Measurements from ENCODE around the gene CD68. TPM values are rescaled to one million over a fixed set of nuclear protein-coding genes. Genes with fewer than 3 reads are reported as not detected.
A peak's percentile ranks its signal among the peaks of the same experiment; 100 is the strongest.
"Not testable (repeated sequence)": the region's sequence is repeated elsewhere in the genome, so short reads cannot be mapped to it uniquely, and the experiment has no call there.

The CD68 gene
- total and polyA plus RNA-seq, 2 experiments from 2014 or later: 64.0 to 80.4 TPM

GRCh38 chr17:7620835-7621234 lies 41.4 kb downstream of the CD68 start:
- no peaks in the 10 kb centered on the region for H4K20me1 ChIP-seq (ENCODE audit: insufficient read depth, poor library complexity, severe bottlenecking)
- no peak for DNase-seq (ENCODE audit: low spot score)
- H2AFZ ChIP-seq: no peak overlapping the region
- no peak for TF ChIP-seq EZH2phosphoT487 (IDR thresholded peaks at IDR 0.05; ENCODE audit: low read depth, severe bottlenecking, unreplicated experiment)
- H3K4me3 ChIP-seq: no peak overlapping the region
- H3K27me3 ChIP-seq: no peaks in the 10 kb centered on the region
- no peak overlapping the region for H3K4me2 ChIP-seq
- H3K9me3 ChIP-seq (ENCODE audit: low read depth): no peaks in the 10 kb centered on the region
- H3K36me3 ChIP-seq (replicated peaks; ENCODE audit: insufficient read depth, low read depth): no peaks in the 10 kb centered on the region
- 91% methylated on average over 8 of the region's 8 CpGs for WGBS (ENCODE audit: low lambda C conversion rate, missing lambda C conversion rate)
- H3K79me2 ChIP-seq: peaks cover 9% of the 10 kb centered on the region
- H3K27ac ChIP-seq: no peak overlapping the region
- no peaks in the 10 kb centered on the region for H3K9me2 ChIP-seq (replicated peaks; ENCODE audit: insufficient read depth)
- H3K4me1 ChIP-seq (ENCODE audit: insufficient read depth): peaks cover 2% of the 10 kb centered on the region

DNA sequence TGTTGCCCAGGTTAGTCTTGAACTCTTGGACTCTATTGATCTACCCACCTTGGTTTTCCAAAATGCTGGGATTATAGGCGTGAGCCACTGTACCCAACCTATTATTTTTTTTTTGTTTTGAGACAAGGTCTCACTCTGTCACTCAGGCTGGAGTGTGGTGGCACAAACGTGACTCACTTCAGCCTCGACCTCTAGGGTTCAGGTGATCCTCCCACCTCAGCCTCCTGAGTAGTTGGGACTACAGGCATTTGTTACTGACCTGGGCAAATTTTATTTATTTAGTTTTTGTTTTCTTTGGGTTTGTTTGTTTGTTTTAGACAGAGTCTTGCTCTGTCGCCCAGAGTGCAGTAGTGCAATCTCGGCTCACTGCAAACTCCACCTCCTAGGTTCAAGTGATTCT lies 44.2 kb downstream of the CD68 start:
- no peak for TF ChIP-seq CTCF (IDR thresholded peaks at IDR 0.05; ENCODE audit: poor library complexity)
- TF ChIP-seq EZH2 (IDR thresholded peaks at IDR 0.05; ENCODE audit: borderline replicate concordance): no peak
- no peak for TF ChIP-seq EZH2phosphoT487 (IDR thresholded peaks at IDR 0.05; ENCODE audit: low read depth, severe bottlenecking, unreplicated experiment)
- Histone ChIP-seq H3K9me3 (ENCODE audit: low read depth) (no peaks in the 10 kb centered on the region), H3K36me3 (replicated peaks; ENCODE audit: insufficient read depth, low read depth) (no peaks in the 10 kb centered on the region), H3K79me2 (peaks cover 24% of the 10 kb centered on the region), H3K27me3 (no peaks in the 10 kb centered on the region), H3K4me2 (no peak overlapping the region), H3K9me2 (replicated peaks; ENCODE audit: insufficient read depth) (no peaks in the 10 kb centered on the region), H3K4me3 (no peak overlapping the region), H3K27ac (no peak overlapping the region), H4K20me1 (ENCODE audit: insufficient read depth, poor library complexity, severe bottlenecking) (no peaks in the 10 kb centered on the region), H2AFZ (no peak overlapping the region), H3K4me1 (ENCODE audit: insufficient read depth) (peaks cover 15% of the 10 kb centered on the region)
- no peak for DNase-seq (ENCODE audit: low spot score)
- 87% methylated on average over 5 of the region's 5 CpGs for WGBS (ENCODE audit: low lambda C conversion rate, missing lambda C conversion rate)

DNA sequence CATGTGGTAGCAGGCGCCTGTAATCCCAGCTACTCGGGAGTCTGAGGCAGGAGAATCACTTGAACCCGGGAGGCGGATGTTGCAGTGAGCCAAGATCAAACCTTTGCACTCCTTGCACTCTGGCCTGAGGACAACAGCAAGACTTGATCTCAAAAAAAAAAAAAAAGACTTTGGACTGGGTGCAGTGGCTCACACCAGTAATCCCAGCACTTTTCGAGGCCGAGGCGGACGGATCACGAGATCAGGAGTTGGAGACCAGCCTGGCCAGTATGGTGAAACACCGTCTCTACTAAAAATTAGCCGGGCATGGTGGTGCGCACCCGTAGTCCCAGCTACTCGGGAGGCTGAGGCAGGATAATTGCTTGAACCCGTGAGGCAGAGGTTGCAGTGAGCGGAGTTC lies 46.3 kb downstream of the CD68 start:
- H3K4me3 ChIP-seq; DNase-seq (ENCODE audit: low spot score); H4K20me1 ChIP-seq (ENCODE audit: insufficient read depth, poor library complexity, severe bottlenecking); H3K27me3 ChIP-seq; H3K9me3 ChIP-seq (ENCODE audit: low read depth); H2AFZ ChIP-seq; H3K9me2 ChIP-seq (replicated peaks; ENCODE audit: insufficient read depth); H3K36me3 ChIP-seq (replicated peaks; ENCODE audit: insufficient read depth, low read depth): not testable (repeated sequence)
- peaks cover 19% of the 10 kb centered on the region for H3K4me1 ChIP-seq (ENCODE audit: insufficient read depth)
- H3K79me2 ChIP-seq: peaks cover 24% of the 10 kb centered on the region
- H3K27ac ChIP-seq: peak overlapping the region; percentile 99
- H3K4me2 ChIP-seq: peak overlapping the region; percentile 96
- WGBS (ENCODE audit: low lambda C conversion rate, missing lambda C conversion rate): 97% methylated on average over 16 of the region's 16 CpGs

GRCh38 chr17:7626307-7626706 lies 46.9 kb downstream of the CD68 start:
- DNase-seq (ENCODE audit: low spot score): no peak
- Histone ChIP-seq H3K9me2 (replicated peaks; ENCODE audit: insufficient read depth) (no peaks in the 10 kb centered on the region), H3K4me1 (ENCODE audit: insufficient read depth) (peaks cover 19% of the 10 kb centered on the region), H3K27me3 (no peaks in the 10 kb centered on the region), H3K27ac (peak overlapping the region; percentile 99), H3K36me3 (replicated peaks; ENCODE audit: insufficient read depth, low read depth) (no peaks in the 10 kb centered on the region), H3K79me2 (peaks cover 24% of the 10 kb centered on the region), H2AFZ (no peak overlapping the region), H3K9me3 (ENCODE audit: low read depth) (no peaks in the 10 kb centered on the region), H3K4me3 (peak overlapping the region; percentile 71), H4K20me1 (ENCODE audit: insufficient read depth, poor library complexity, severe bottlenecking) (no peaks in the 10 kb centered on the region), H3K4me2 (peak overlapping the region; percentile 96)
- TF ChIP-seq EZH2 (IDR thresholded peaks at IDR 0.05; ENCODE audit: borderline replicate concordance) (no peak), CTCF (IDR thresholded peaks at IDR 0.05; ENCODE audit: poor library complexity) (no peak), EZH2phosphoT487 (IDR thresholded peaks at IDR 0.05; ENCODE audit: low read depth, severe bottlenecking, unreplicated experiment) (no peak)
- 95% methylated on average over 7 of the region's 7 CpGs for WGBS (ENCODE audit: low lambda C conversion rate, missing lambda C conversion rate)
